NCI-H82 treated with DMSO at 0.1 percent for 48 hours (cell line): ENCODE data around the gene UBXN10.
"Not testable (repeated sequence)": the region's sequence is repeated elsewhere in the genome, so short reads cannot be mapped to it uniquely, and the experiment has no call there.

Experiments
- DNase-seq: peaks from one replicate; lab custom pipeline; 2025; ENCODE audit not compliant: unreplicated experiment; lab: John Stamatoyannopoulos, UW

UBXN10 gene

GRCh38 chr1:20199403-20199802 lies 13.5 kb downstream of the UBXN10 start:
- DNase-seq: no peak

GRCh38 chr1:20199840-20200239 lies 13.9 kb downstream of the UBXN10 start:
- no peak for DNase-seq

- no peak for DNase-seq
Measured at GRCh38 chr1:20200966-20201365, 15.1 kb downstream of the UBXN10 start.

- DNase-seq: no peak
Measured at GRCh38 chr1:20202166-20202565, 16.3 kb downstream of the UBXN10 start.

- DNase-seq: no peak
Measured at GRCh38 chr1:20207546-20207945, 21.6 kb downstream of the UBXN10 start.

- DNase-seq: no peak
Measured at GRCh38 chr1:20209471-20209870, 23.6 kb downstream of the UBXN10 start.

- DNase-seq: no peak
Measured at GRCh38 chr1:20210736-20211460, 25.0 kb downstream of the UBXN10 start.

GRCh38 chr1:20211511-20211931 lies 25.6 kb downstream of the UBXN10 start:
- DNase-seq: no peak

GRCh38 chr1:20212085-20212684 lies 26.3 kb downstream of the UBXN10 start:
- no peak for DNase-seq

GRCh38 chr1:20212685-20213331 lies 26.9 kb downstream of the UBXN10 start:
- peak; percentile 61 for DNase-seq

- no peak for DNase-seq
Measured at GRCh38 chr1:20215716-20216115, 29.8 kb downstream of the UBXN10 start.

GRCh38 chr1:20216574-20216973 lies 30.7 kb downstream of the UBXN10 start:
- peak; percentile 58 for DNase-seq

GRCh38 chr1:20219053-20219452 lies 33.2 kb downstream of the UBXN10 start:
- not testable (repeated sequence) for DNase-seq

GRCh38 chr1:20220036-20220435 lies 34.1 kb downstream of the UBXN10 start:
- DNase-seq: no peak

GRCh38 chr1:20223106-20223505 lies 37.2 kb downstream of the UBXN10 start:
- no peak for DNase-seq

GRCh38 chr1:20223551-20224419 lies 37.9 kb downstream of the UBXN10 start:
- DNase-seq: no peak

GRCh38 chr1:20224546-20224945 lies 38.6 kb downstream of the UBXN10 start:
- no peak for DNase-seq

- DNase-seq: no peak
Measured at GRCh38 chr1:20227704-20228103, 41.8 kb downstream of the UBXN10 start.

GRCh38 chr1:20228314-20228825 lies 42.5 kb downstream of the UBXN10 start:
- DNase-seq: no peak

- no peak for DNase-seq
Measured at GRCh38 chr1:20229171-20229570, 43.3 kb downstream of the UBXN10 start.

- DNase-seq: not testable (repeated sequence)
Measured at GRCh38 chr1:20232564-20232963, 46.7 kb downstream of the UBXN10 start.
